ENCODE measurements around the gene KRT24.

DNA sequence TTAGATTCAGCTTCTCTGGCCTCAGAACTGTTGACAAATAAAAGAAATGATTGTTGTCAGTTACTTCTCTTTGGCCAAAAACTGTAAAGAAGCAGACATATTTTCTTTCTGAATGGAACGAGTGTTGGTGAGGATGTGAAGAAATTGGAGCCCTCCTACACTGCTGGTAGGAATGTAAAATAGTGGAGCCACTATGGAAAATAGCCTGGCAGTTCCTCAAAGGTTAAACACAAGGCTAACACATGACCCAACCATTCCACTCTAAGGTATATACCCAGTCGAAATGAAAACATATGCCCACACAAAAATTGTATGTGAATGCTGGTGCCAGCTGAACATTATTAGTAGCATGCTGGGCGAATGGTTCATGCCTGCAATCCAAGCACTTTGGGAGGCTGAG, 14.2 kb upstream of the KRT24 start:
- TF ChIP-seq HNF4G (IDR thresholded peaks at IDR 0.05) = no peak
- TF ChIP-seq, protein P1, sequence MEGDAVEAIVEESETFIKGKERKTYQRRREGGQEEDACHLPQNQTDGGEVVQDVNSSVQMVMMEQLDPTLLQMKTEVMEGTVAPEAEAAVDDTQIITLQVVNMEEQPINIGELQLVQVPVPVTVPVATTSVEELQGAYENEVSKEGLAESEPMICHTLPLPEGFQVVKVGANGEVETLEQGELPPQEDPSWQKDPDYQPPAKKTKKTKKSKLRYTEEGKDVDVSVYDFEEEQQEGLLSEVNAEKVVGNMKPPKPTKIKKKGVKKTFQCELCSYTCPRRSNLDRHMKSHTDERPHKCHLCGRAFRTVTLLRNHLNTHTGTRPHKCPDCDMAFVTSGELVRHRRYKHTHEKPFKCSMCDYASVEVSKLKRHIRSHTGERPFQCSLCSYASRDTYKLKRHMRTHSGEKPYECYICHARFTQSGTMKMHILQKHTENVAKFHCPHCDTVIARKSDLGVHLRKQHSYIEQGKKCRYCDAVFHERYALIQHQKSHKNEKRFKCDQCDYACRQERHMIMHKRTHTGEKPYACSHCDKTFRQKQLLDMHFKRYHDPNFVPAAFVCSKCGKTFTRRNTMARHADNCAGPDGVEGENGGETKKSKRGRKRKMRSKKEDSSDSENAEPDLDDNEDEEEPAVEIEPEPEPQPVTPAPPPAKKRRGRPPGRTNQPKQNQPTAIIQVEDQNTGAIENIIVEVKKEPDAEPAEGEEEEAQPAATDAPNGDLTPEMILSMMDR (IDR thresholded peaks at IDR 0.05; ENCODE audit: low read depth, low read length, missing input control) = no peak
